Liver (tissue), 3 donors: Measurements from ENCODE around the gene KRTAP4-9.
"Not testable (repeated sequence)": the region's sequence is repeated elsewhere in the genome, so short reads cannot be mapped to it uniquely, and the experiment has no call there.

Experiments used
- CTCF ChIP-seq: fragments of 150-350 bp; IDR thresholded peaks from 2 replicates; pipeline ENCODE4 v1.5.1; 2017; ENCODE audit warnings: improper control_type of control experiment, low read depth, low read length; ENCODE audit not compliant: missing input control
- FOXA1 ChIP-seq: IDR thresholded peaks from 2 replicates; pipeline ENCODE4 v1.6.1; 2016; ENCODE audit warnings: antibody characterized with exemption
- FOXA2 ChIP-seq: IDR thresholded peaks from 2 replicates; pipeline ENCODE4 v1.6.1; 2016; ENCODE audit warnings: antibody characterized with exemption
- GABPA ChIP-seq, 2 donors: IDR thresholded peaks in 1 of 2; conservative IDR thresholded peaks in 1 of 2; 2 replicates each; pipeline ENCODE4 v1.6.1; 2016; ENCODE audit warnings: antibody characterized with exemption in 2 of 2, mild to moderate bottlenecking in 1 of 2, moderate library complexity in 1 of 2
- RAD21 ChIP-seq, 2 donors: IDR thresholded peaks; 2 replicates each; pipeline ENCODE4 v1.6.1; 2016; ENCODE audit warnings: antibody characterized with exemption in 2 of 2, mild to moderate bottlenecking in 2 of 2
- TAF1 ChIP-seq: conservative IDR thresholded peaks from 2 replicates; pipeline ENCODE4 v1.6.1; 2016; ENCODE audit warnings: antibody characterized with exemption, mild to moderate bottlenecking
- TF ChIP-seq, protein P1 (sequence below): IDR thresholded peaks from 2 replicates; pipeline ENCODE4 v1.6.1; 2016; ENCODE audit warnings: antibody characterized with exemption
- TF ChIP-seq, protein P2 (sequence below): IDR thresholded peaks from 2 replicates; pipeline ENCODE4 v1.6.1; 2016; ENCODE audit warnings: antibody characterized with exemption, mild to moderate bottlenecking
- donor health status: healthy.
- donor health status: healthy.

- not testable (repeated sequence) for TF ChIP-seq CTCF; FOXA2; GABPA (IDR thresholded peaks at IDR 0.05 in 1 of 2, conservative IDR thresholded peaks at IDR 0.05 in 1 of 2); FOXA1; TAF1; RAD21 (IDR thresholded peaks at IDR 0.05)
- TF ChIP-seq, protein P1, sequence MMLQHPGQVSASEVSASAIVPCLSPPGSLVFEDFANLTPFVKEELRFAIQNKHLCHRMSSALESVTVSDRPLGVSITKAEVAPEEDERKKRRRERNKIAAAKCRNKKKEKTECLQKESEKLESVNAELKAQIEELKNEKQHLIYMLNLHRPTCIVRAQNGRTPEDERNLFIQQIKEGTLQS = not testable (repeated sequence)
- TF ChIP-seq, protein P2, sequence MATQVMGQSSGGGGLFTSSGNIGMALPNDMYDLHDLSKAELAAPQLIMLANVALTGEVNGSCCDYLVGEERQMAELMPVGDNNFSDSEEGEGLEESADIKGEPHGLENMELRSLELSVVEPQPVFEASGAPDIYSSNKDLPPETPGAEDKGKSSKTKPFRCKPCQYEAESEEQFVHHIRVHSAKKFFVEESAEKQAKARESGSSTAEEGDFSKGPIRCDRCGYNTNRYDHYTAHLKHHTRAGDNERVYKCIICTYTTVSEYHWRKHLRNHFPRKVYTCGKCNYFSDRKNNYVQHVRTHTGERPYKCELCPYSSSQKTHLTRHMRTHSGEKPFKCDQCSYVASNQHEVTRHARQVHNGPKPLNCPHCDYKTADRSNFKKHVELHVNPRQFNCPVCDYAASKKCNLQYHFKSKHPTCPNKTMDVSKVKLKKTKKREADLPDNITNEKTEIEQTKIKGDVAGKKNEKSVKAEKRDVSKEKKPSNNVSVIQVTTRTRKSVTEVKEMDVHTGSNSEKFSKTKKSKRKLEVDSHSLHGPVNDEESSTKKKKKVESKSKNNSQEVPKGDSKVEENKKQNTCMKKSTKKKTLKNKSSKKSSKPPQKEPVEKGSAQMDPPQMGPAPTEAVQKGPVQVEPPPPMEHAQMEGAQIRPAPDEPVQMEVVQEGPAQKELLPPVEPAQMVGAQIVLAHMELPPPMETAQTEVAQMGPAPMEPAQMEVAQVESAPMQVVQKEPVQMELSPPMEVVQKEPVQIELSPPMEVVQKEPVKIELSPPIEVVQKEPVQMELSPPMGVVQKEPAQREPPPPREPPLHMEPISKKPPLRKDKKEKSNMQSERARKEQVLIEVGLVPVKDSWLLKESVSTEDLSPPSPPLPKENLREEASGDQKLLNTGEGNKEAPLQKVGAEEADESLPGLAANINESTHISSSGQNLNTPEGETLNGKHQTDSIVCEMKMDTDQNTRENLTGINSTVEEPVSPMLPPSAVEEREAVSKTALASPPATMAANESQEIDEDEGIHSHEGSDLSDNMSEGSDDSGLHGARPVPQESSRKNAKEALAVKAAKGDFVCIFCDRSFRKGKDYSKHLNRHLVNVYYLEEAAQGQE = not testable (repeated sequence)
These were observed 5.3 kb upstream of the KRTAP4-9 start for GRCh38 chr17:41099682-41100480.
